ENCODE measurements around the gene LY6G5C.

The LY6G5C gene

GRCh38 chr6:31702819-31703716 lies 22.2 kb upstream of the LY6G5C start, which contains the start of gene ABHD16A:
ABHD16A (minus strand) TSS chr6:31703324; CDS start chr6:31703281, 43 bp downstream.
- Mint-ChIP-seq H3K9me3 (no peaks in the 10 kb centered on the region), H3K4me3 (peak within 1 kb of the TSS; percentile 96), H3K27ac (peak within 1 kb of the TSS; percentile 91 to 98), H3K27me3 (no peaks in the 10 kb centered on the region), H3K4me1 (peaks cover 25% of the 10 kb centered on the region)
- ATAC-seq = peak; percentile 98
- peak; percentile 95 to 97 for DNase-seq

GRCh38 chr6:31702405-31702818 lies 21.5 kb upstream of the LY6G5C start:
- peak overlapping the region; percentile 91 to 98 for H3K27ac Mint-ChIP-seq
- H3K4me1 Mint-ChIP-seq = peaks cover 31% of the 10 kb centered on the region
- DNase-seq (no peak), ATAC-seq (peak; percentile 22)
- no peaks in the 10 kb centered on the region for H3K27me3 Mint-ChIP-seq
- no peaks in the 10 kb centered on the region for H3K9me3 Mint-ChIP-seq
- peak overlapping the region; percentile 96 for H3K4me3 Mint-ChIP-seq

- peak overlapping the region; percentile 91 to 98 for H3K27ac Mint-ChIP-seq
- H3K4me3 Mint-ChIP-seq = peak overlapping the region; percentile 96
- H3K4me1 Mint-ChIP-seq = peaks cover 33% of the 10 kb centered on the region
- H3K27me3 Mint-ChIP-seq = no peaks in the 10 kb centered on the region
- ATAC-seq = no peak
- H3K9me3 Mint-ChIP-seq = no peaks in the 10 kb centered on the region
- DNase-seq = no peak
Observed at GRCh38 chr6:31701666-31702404, 21.0 kb upstream of the LY6G5C start.

GRCh38 chr6:31700740-31701401 lies 20.0 kb upstream of the LY6G5C start:
- H3K4me1 Mint-ChIP-seq = peaks cover 33% of the 10 kb centered on the region
- H3K27ac Mint-ChIP-seq = no peak overlapping the region
- H3K27me3 Mint-ChIP-seq = no peaks in the 10 kb centered on the region
- DNase-seq = no peak
- peak overlapping the region; percentile 27 to 38 for H3K4me3 Mint-ChIP-seq
- H3K9me3 Mint-ChIP-seq = no peaks in the 10 kb centered on the region
- ATAC-seq = no peak

GRCh38 chr6:31697555-31697954 lies 16.7 kb upstream of the LY6G5C start:
- H3K9me3 Mint-ChIP-seq = no peaks in the 10 kb centered on the region
- no peaks in the 10 kb centered on the region for H3K27me3 Mint-ChIP-seq
- DNase-seq = no peak
- no peak overlapping the region for H3K4me3 Mint-ChIP-seq
- H3K4me1 Mint-ChIP-seq = peaks cover 25% of the 10 kb centered on the region
- ATAC-seq = no peak
- H3K27ac Mint-ChIP-seq = peak overlapping the region in 1 of 2 donors; percentile 36

- peaks cover 22% of the 10 kb centered on the region for H3K4me1 Mint-ChIP-seq
- ATAC-seq = no peak
- no peak overlapping the region for H3K27ac Mint-ChIP-seq
- H3K4me3 Mint-ChIP-seq = no peak overlapping the region
- no peaks in the 10 kb centered on the region for H3K27me3 Mint-ChIP-seq
- no peaks in the 10 kb centered on the region for H3K9me3 Mint-ChIP-seq
- DNase-seq = no peak
Observed at GRCh38 chr6:31693535-31693934, 12.7 kb upstream of the LY6G5C start.

- H3K4me1 Mint-ChIP-seq = peaks cover 20% of the 10 kb centered on the region
- DNase-seq (no peak), ATAC-seq (no peak)
- H3K9me3 Mint-ChIP-seq = no peaks in the 10 kb centered on the region
- H3K4me3 Mint-ChIP-seq = no peak overlapping the region
- H3K27ac Mint-ChIP-seq = no peak overlapping the region
- H3K27me3 Mint-ChIP-seq = no peaks in the 10 kb centered on the region
Observed at GRCh38 chr6:31692886-31693285, 12.0 kb upstream of the LY6G5C start.

- ATAC-seq (no peak), DNase-seq (no peak)
- no peaks in the 10 kb centered on the region for H3K9me3 Mint-ChIP-seq
- H3K4me3 Mint-ChIP-seq = no peak overlapping the region
- peaks cover 15% of the 10 kb centered on the region for H3K4me1 Mint-ChIP-seq
- no peak overlapping the region for H3K27ac Mint-ChIP-seq
- H3K27me3 Mint-ChIP-seq = no peaks in the 10 kb centered on the region
Observed at GRCh38 chr6:31692353-31692752, 11.5 kb upstream of the LY6G5C start.

- H3K4me1 Mint-ChIP-seq = peaks cover 13% of the 10 kb centered on the region
- H3K27me3 Mint-ChIP-seq = no peaks in the 10 kb centered on the region
- H3K27ac Mint-ChIP-seq = peak overlapping the region; percentile 21 to 63
- no peak overlapping the region for H3K4me3 Mint-ChIP-seq
- DNase-seq = no peak
- no peaks in the 10 kb centered on the region for H3K9me3 Mint-ChIP-seq
- no peak for ATAC-seq
Observed at GRCh38 chr6:31691564-31692108, 10.8 kb upstream of the LY6G5C start.

- ATAC-seq = no peak
- H3K4me3 Mint-ChIP-seq = no peak overlapping the region
- no peaks in the 10 kb centered on the region for H3K27me3 Mint-ChIP-seq
- peaks cover 13% of the 10 kb centered on the region for H3K4me1 Mint-ChIP-seq
- DNase-seq = no peak
- H3K27ac Mint-ChIP-seq = no peak overlapping the region
- H3K9me3 Mint-ChIP-seq = no peaks in the 10 kb centered on the region
Observed at GRCh38 chr6:31691078-31691463, 10.2 kb upstream of the LY6G5C start.

GRCh38 chr6:31690231-31691077 lies 9.6 kb upstream of the LY6G5C start:
- peak overlapping the region; percentile 57 to 59 for H3K27ac Mint-ChIP-seq
- no peaks in the 10 kb centered on the region for H3K27me3 Mint-ChIP-seq
- peaks cover 13% of the 10 kb centered on the region for H3K4me1 Mint-ChIP-seq
- ATAC-seq = no peak
- no peaks in the 10 kb centered on the region for H3K9me3 Mint-ChIP-seq
- no peak overlapping the region for H3K4me3 Mint-ChIP-seq
- DNase-seq = no peak

GRCh38 chr6:31689249-31690110 lies 8.6 kb upstream of the LY6G5C start:
- H3K27ac Mint-ChIP-seq = peak overlapping the region in 1 of 2 donors; percentile 28
- H3K4me3 Mint-ChIP-seq = no peak overlapping the region
- ATAC-seq (peak; percentile 62), DNase-seq (no peak)
- H3K27me3 Mint-ChIP-seq = no peaks in the 10 kb centered on the region
- peaks cover 13% of the 10 kb centered on the region for H3K4me1 Mint-ChIP-seq
- no peaks in the 10 kb centered on the region for H3K9me3 Mint-ChIP-seq

GRCh38 chr6:31687860-31688693 lies 7.2 kb upstream of the LY6G5C start:
- Mint-ChIP-seq H3K4me3 (no peak overlapping the region), H3K27me3 (no peaks in the 10 kb centered on the region), H3K9me3 (no peaks in the 10 kb centered on the region), H3K27ac (peak overlapping the region in 1 of 2 donors; percentile 24), H3K4me1 (peaks cover 13% of the 10 kb centered on the region)
- ATAC-seq = no peak
- DNase-seq = no peak
